Lung (tissue), 12 donors: ENCODE data around the gene FLVCR2. TPM values are rescaled to one million over a fixed set of nuclear protein-coding genes. Genes with fewer than 3 reads are reported as not detected.
"Not testable (repeated sequence)": the region's sequence is repeated elsewhere in the genome, so short reads cannot be mapped to it uniquely, and the experiment has no call there.

ENCODE experiments used
- ATAC-seq: fragments of 200-7000 bp; cut with Tn5 transposase; one replicate; pipeline ENCODE4 v1.9.1; 2020; ENCODE audit warnings: moderate number of reproducible peaks; ENCODE audit not compliant: insufficient read depth, low FRiP score
- DNase-seq, 3 donors: peaks; one replicate each; pipeline ENCODE4 v3.0.0-alpha.2; 2013 to 2017
- H3K27ac ChIP-seq, 2 donors: one replicate each; pipeline ENCODE4 v1.5.1; 2013; ENCODE audit warnings: mild to moderate bottlenecking in 2 of 2, moderate library complexity in 2 of 2, control low read depth in 1 of 2, inconsistent platforms in 1 of 2, low read depth in 1 of 2, low read length in 1 of 2
- H3K27me3 ChIP-seq, 3 donors: one replicate each; pipeline ENCODE4 v1.5.1; 2013; ENCODE audit warnings: low read length in 2 of 3; ENCODE audit not compliant: control insufficient read depth in 3 of 3, insufficient read depth in 3 of 3
- H3K36me3 ChIP-seq, 4 donors: one replicate each; pipeline ENCODE4 v1.5.1; 2013; ENCODE audit warnings: low read length in 4 of 4, mild to moderate bottlenecking in 1 of 4, moderate library complexity in 1 of 4; ENCODE audit not compliant: control insufficient read depth in 4 of 4, insufficient read depth in 4 of 4
- H3K4me1 ChIP-seq, 5 donors: one replicate each; pipeline ENCODE4 v1.5.1; 2013; ENCODE audit warnings: low read length in 5 of 5, mild to moderate bottlenecking in 2 of 5, moderate library complexity in 1 of 5; ENCODE audit not compliant: control insufficient read depth in 5 of 5, insufficient read depth in 5 of 5
- H3K4me3 ChIP-seq: one replicate; pipeline ENCODE4 v1.5.1; 2013; ENCODE audit warnings: mild to moderate bottlenecking, control low read depth, moderate library complexity
- H3K9ac ChIP-seq, 2 donors: one replicate each; pipeline ENCODE4 v1.5.1; 2013; ENCODE audit warnings: low read length in 2 of 2, control low read depth in 1 of 2; ENCODE audit not compliant: insufficient read depth in 1 of 2
- H3K9me3 ChIP-seq, 4 donors: one replicate each; pipeline ENCODE4 v1.5.1; 2013; ENCODE audit warnings: low read length in 3 of 4, mild to moderate bottlenecking in 1 of 4, moderate library complexity in 1 of 4; ENCODE audit not compliant: control insufficient read depth in 4 of 4, insufficient read depth in 3 of 4
- CTCF ChIP-seq: IDR thresholded peaks from 2 replicates; pipeline ENCODE4 v1.5.1; 2012; ENCODE audit warnings: mild to moderate bottlenecking; ENCODE audit errors: control extremely low read depth, extremely low read depth
- WGBS, 2 donors: extraction: QIAGEN DNeasy Blood & Tissue Kit; methylation state at CpG; one replicate each; pipeline ENCODE4 v1.1.7; 2013; 5-methylcytosine and 5-hydroxymethylcytosine counted together
- polyA plus RNA-seq, 2 donors: library from polyadenylated mRNA; stranded (reverse); fragments of 200-250 nt; gene quantifications; one replicate each; pipeline ENCODE4 v1.2.1, GENCODE V29; 2013
- total RNA-seq, 2 donors: library from RNA; depleted of rRNA in 1 of 2; stranded (reverse); fragments of >200 nt in 1 of 2; gene quantifications; one replicate each; pipeline ENCODE4 v1.2.1, GENCODE V29; 2014 to 2021
- donor health status: control.
- donor health status: control.
- donor health status: Bipolar disorder and iron deficiency.
- donor health status: healthy.
- donor health status: DM: yes; HTN: yes; CAD: no.

The FLVCR2 gene
- total and polyA plus RNA-seq, 4 donors, result 4.7 to 37.6 (median 20.5) TPM

GRCh38 chr14:75597149-75597548 lies 18.7 kb downstream of the FLVCR2 start:
- Histone ChIP-seq H3K36me3 (peaks cover 0 to under 1% (median 0%) of the 10 kb centered on the region in 4 donors), H3K4me1 (peaks cover 0 to 3% (median 0%) of the 10 kb centered on the region in 5 donors), H3K27me3 (no peaks in the 10 kb centered on the region), H3K9me3 (peaks cover 0 to under 1% (median 0%) of the 10 kb centered on the region in 4 donors), H3K4me3 (no peak overlapping the region), H3K27ac (peak overlapping the region in 1 of 2 donors; percentile 7), H3K9ac (no peak overlapping the region)
- TF ChIP-seq CTCF, result no peak
- WGBS, 2 donors, result 53 to 79% methylated on average over 3 of the region's 3 CpGs
- DNase-seq (no peak), ATAC-seq (peak; percentile 19)

GRCh38 chr14:75600100-75600499 lies 21.7 kb downstream of the FLVCR2 start:
- not testable (repeated sequence) for H3K9ac ChIP-seq, H3K36me3 ChIP-seq, H3K27ac ChIP-seq, ATAC-seq, H3K27me3 ChIP-seq, H3K4me1 ChIP-seq, H3K9me3 ChIP-seq, H3K4me3 ChIP-seq, DNase-seq
- WGBS, 2 donors, result 78 to 84% methylated on average over 1 of the region's 1 CpG

- not testable (repeated sequence) for H3K36me3 ChIP-seq, H3K9ac ChIP-seq, H3K27ac ChIP-seq, H3K27me3 ChIP-seq, H3K9me3 ChIP-seq, DNase-seq, ATAC-seq, H3K4me3 ChIP-seq
- peaks cover 0 to 14% (median 2%) of the 10 kb centered on the region in 5 donors for H3K4me1 ChIP-seq
- 89 to 95% methylated on average over 6 of the region's 6 CpGs for WGBS, 2 donors
Observed at GRCh38 chr14:75601061-75601460, 22.6 kb downstream of the FLVCR2 start.

GRCh38 chr14:75602503-75602902 lies 24.1 kb downstream of the FLVCR2 start:
- no peak for TF ChIP-seq CTCF
- DNase-seq (no peak), ATAC-seq (no peak)
- Histone ChIP-seq H3K4me1 (peaks cover 0 to 14% (median 6%) of the 10 kb centered on the region in 5 donors), H3K27me3 (no peaks in the 10 kb centered on the region), H3K9ac (no peak overlapping the region), H3K9me3 (no peaks in the 10 kb centered on the region), H3K36me3 (no peaks in the 10 kb centered on the region), H3K27ac (no peak overlapping the region), H3K4me3 (no peak overlapping the region)
- 50% methylated on average over 3 of the region's 3 CpGs for WGBS, 2 donors
